Measurements from ENCODE around the gene PTPN6. TPM values are rescaled to one million over a fixed set of nuclear protein-coding genes. Genes with fewer than 3 reads are reported as not detected.

Gene PTPN6
- total RNA-seq, 4 donors from 2014 or later: 31.8 to 44.5 (median 34.4) TPM

GRCh38 chr12:6909421-6910145 is 41.6 kb upstream of the PTPN6 start:
- 79 to 88% methylated on average over 4 of the region's 4 CpGs for WGBS, 2 donors
- intact Hi-C loops (cut with DNase I; ENCODE audit: low total_unique reads): no loop called here
- DNase-seq (ENCODE audit: low spot score in 2 of 2): no peak
- TF ChIP-seq CTCF (IDR thresholded peaks at IDR 0.05) (no peak), POLR2A (IDR thresholded peaks at IDR 0.05) (no peak)
- H3K4me3 ChIP-seq (ENCODE audit: low read depth, poor library complexity, severe bottlenecking): no peak overlapping the region

GRCh38 chr12:6912164-6912935 is 38.8 kb upstream of the PTPN6 start:
- 91 to 95% methylated on average over 15 of the region's 15 CpGs for WGBS, 2 donors
- no peak for DNase-seq (ENCODE audit: low spot score in 2 of 2)
- intact Hi-C loops (cut with DNase I; ENCODE audit: low total_unique reads): no loop called here
- H3K4me3 ChIP-seq (ENCODE audit: low read depth, poor library complexity, severe bottlenecking): no peak overlapping the region
- TF ChIP-seq CTCF (IDR thresholded peaks at IDR 0.05) (no peak), POLR2A (IDR thresholded peaks at IDR 0.05) (no peak)

GRCh38 chr12:6914246-6914946 is 36.8 kb upstream of the PTPN6 start, which contains the start of gene ENO2:
Gene ENO2 (plus strand): TSS chr12:6914580. CDS start chr12:6915833, 1,253 bp downstream.
- 0% methylated on average over 46 to 63 of the region's 68 CpGs for WGBS, 2 donors

GRCh38 chr12:6914947-6915788 is 36.0 kb upstream of the PTPN6 start:
- TF ChIP-seq CTCF (IDR thresholded peaks at IDR 0.05): no peak
- no peak for TF ChIP-seq POLR2A (IDR thresholded peaks at IDR 0.05)
- intact Hi-C loops (cut with DNase I; ENCODE audit: low total_unique reads): no loop called here
- WGBS, 2 donors: 10 to 14% methylated on average over 29 of the region's 29 CpGs
- peak overlapping the region; percentile 53 for H3K4me3 ChIP-seq (ENCODE audit: low read depth, poor library complexity, severe bottlenecking)
- DNase-seq (ENCODE audit: low spot score in 2 of 2): no peak

More at GRCh38 chr12:6914246-6914946, 36.8 kb upstream of the PTPN6 start, which contains the start of gene ENO2:
- H3K4me3 ChIP-seq (ENCODE audit: low read depth, poor library complexity, severe bottlenecking): peak within 1 kb of the TSS; percentile 53
- intact Hi-C loops (cut with DNase I; ENCODE audit: low total_unique reads): no loop called here
- peak; percentile 71 to 97 for DNase-seq (ENCODE audit: low spot score in 2 of 2)
- TF ChIP-seq POLR2A (IDR thresholded peaks at IDR 0.05): no peak
- TF ChIP-seq CTCF (IDR thresholded peaks at IDR 0.05): no peak

- intact Hi-C loops (cut with DNase I; ENCODE audit: low total_unique reads): no loop called here
- DNase-seq (ENCODE audit: low spot score in 2 of 2): no peak
- WGBS, 2 donors: 70 to 73% methylated on average over 14 of the region's 14 CpGs
- TF ChIP-seq CTCF (IDR thresholded peaks at IDR 0.05): no peak
- TF ChIP-seq POLR2A (IDR thresholded peaks at IDR 0.05): no peak
- no peak overlapping the region for H3K4me3 ChIP-seq (ENCODE audit: low read depth, poor library complexity, severe bottlenecking)
These were observed 35.3 kb upstream of the PTPN6 start for GRCh38 chr12:6915789-6916285.

Measured in lower leg skin (tissue), 4 donors.